HCT116 (cell line): ENCODE results near the gene MACF1.

Source experiments
- CTCF ChIP-seq, 3 experiments: fragments of 200-600 bp in 1 of 3; sonication (generic) in 1 of 3; IDR thresholded peaks in 2 of 3; conservative IDR thresholded peaks in 1 of 3; 2 replicates each; pipeline ENCODE4 v1.5.1; 2012 to 2017; ENCODE audit warnings: low read depth in 2 of 3, low read length in 2 of 3, antibody characterized with exemption in 1 of 3, borderline replicate concordance in 1 of 3, control low read depth in 1 of 3, mild to moderate bottlenecking in 1 of 3, mixed read lengths in 1 of 3, mixed run types in 1 of 3, moderate library complexity in 1 of 3; ENCODE audit not compliant: insufficient read depth in 1 of 3
- POLR2A ChIP-seq: IDR thresholded peaks from 2 replicates; pipeline ENCODE4 v1.7.0; 2011; ENCODE audit warnings: borderline replicate concordance; ENCODE audit not compliant: insufficient read depth, insufficient read length; ENCODE audit errors: extremely low read depth
- POLR2AphosphoS5 ChIP-seq: IDR thresholded peaks from 2 replicates; pipeline ENCODE4 v1.6.1; 2011; ENCODE audit warnings: mild to moderate bottlenecking, low read depth, low read length, moderate library complexity
- ZNF274 ChIP-seq: fragments of 200-500 bp; sonication (Bioruptor generic); IDR thresholded peaks from 2 replicates; pipeline ENCODE4 v1.6.1; 2014; ENCODE audit warnings: mild to moderate bottlenecking, low read depth, low read length, inconsistent platforms

- TF ChIP-seq POLR2AphosphoS5 (no peak), CTCF (IDR thresholded peaks at IDR 0.05 in 2 of 3, conservative IDR thresholded peaks at IDR 0.05 in 1 of 3; ENCODE audit: borderline replicate concordance in 1 of 3, insufficient read depth in 1 of 3, low read depth in 2 of 3, low read length in 2 of 3) (no peak), ZNF274 (no peak), POLR2A (no peak)
Measured at GRCh38 chr1:39168301-39169080, 36.0 kb upstream of the MACF1 start.
